Cardiac atrium fibroblast (primary cell): ENCODE data around the gene RPL35. TPM values are rescaled to one million over a fixed set of nuclear protein-coding genes. Genes with fewer than 3 reads are reported as not detected.

Experiments used
- total RNA-seq: library from RNA; depleted of rRNA; stranded (reverse); fragments of >200 nt; gene quantifications from 2 replicates; pipeline ENCODE4 v1.2.3, GENCODE V29; 2015

RPL35 gene
- 2,321 and 2,334 TPM in 2 replicates for total RNA-seq

DNA sequence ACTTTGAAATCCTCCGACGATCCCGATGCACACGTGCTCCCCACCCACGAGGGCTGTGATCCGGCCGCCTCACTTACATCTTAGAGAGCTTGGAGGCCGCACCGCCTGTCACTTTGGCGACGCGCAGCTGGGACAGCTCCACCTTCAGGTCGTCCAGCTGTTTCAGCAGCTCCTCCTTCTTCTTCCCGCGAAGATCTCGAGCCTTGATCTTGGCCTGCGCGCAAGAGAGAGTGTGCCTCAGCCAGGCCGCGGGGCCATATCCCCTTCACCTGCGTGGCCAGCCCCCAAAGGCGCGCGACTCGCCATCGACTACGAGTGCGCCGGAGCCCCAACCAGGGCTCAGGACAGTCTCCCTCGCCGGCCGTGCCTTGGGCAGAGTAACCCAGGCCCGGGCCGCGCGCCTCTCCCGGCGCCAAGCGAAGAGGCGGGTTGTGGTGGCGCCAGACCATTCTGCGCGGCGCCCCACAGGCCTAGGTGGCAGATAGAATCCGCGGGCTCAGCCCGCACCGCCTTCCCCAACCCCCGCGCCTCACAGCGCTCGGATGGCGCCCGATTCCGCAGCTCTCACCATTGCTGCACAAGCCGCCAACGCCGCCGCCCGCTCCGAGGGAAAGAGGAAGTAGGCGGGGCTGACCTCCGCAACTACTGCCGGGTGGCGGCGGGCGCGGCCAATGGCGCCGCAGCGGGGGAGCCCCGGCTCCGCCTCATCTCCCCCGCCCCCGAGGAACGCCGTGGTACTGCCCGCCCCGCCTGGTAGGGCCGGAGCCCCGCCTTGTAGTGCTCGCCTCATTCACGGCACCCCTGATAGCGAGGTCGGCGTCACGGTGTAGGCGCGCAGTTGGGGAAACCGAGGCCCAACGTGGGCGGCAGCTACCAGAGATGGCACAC, at the start of gene RPL35, which contains the start of gene ARPC5L:
RPL35 (minus strand) TSS at position 616 of the 888 bp plus-strand sequence; CDS start at position 571, 45 bp downstream.
ARPC5L (plus strand) TSS at position 789 of the 888 bp plus-strand sequence. CDS start 7,161 bp downstream, outside the sequence.

GRCh38 chr9:124852829-124853531, 8.8 kb downstream of the RPL35 start, which contains the start of gene WDR38:
Gene WDR38 (plus strand): TSS chr9:124853460. CDS start chr9:124853532, 72 bp downstream.

Other genes starting within 250 kb of the RPL35 start
- 0.72 and 0.81 TPM in 2 replicates for gene NR6A1, start 90.6 kb downstream of the RPL35 start, total RNA-seq
- gene OLFML2A, start 84.8 kb downstream of the RPL35 start, total RNA-seq = 0.49 and 0.90 TPM in 2 replicates
- not detected in 2 replicates for gene WDR38, start 8.5 kb downstream of the RPL35 start, total RNA-seq
- 19.8 and 28.0 TPM in 2 replicates for gene ARPC5L, start 173 bp upstream of the RPL35 start, total RNA-seq
- gene GOLGA1, start 79.1 kb upstream of the RPL35 start, total RNA-seq = 6.7 and 11.0 TPM in 2 replicates